Skeletal muscle tissue (tissue), 4 donors: Measurements from ENCODE around the gene ACAD9. TPM values are rescaled to one million over a fixed set of nuclear protein-coding genes. Genes with fewer than 3 reads are reported as not detected.
"Not testable (repeated sequence)": the region's sequence is repeated elsewhere in the genome, so short reads cannot be mapped to it uniquely, and the experiment has no call there.

Experiments
- H3K27ac ChIP-seq: one replicate; pipeline ENCODE4 v1.7.0; 2013; ENCODE audit warnings: mild to moderate bottlenecking, low read depth, low read length, inconsistent platforms
- H3K27me3 ChIP-seq, 3 donors: one replicate each; pipeline ENCODE4 v1.7.0; 2013; ENCODE audit warnings: low read length in 3 of 3; ENCODE audit not compliant: control insufficient read depth in 3 of 3, insufficient read depth in 3 of 3
- H3K36me3 ChIP-seq, 3 donors: one replicate each; pipeline ENCODE4 v1.7.0; 2013; ENCODE audit warnings: low read length in 3 of 3; ENCODE audit not compliant: control insufficient read depth in 3 of 3, insufficient read depth in 3 of 3
- H3K4me1 ChIP-seq, 3 donors: one replicate each; pipeline ENCODE4 v1.7.0; 2013; ENCODE audit warnings: low read length in 3 of 3, mild to moderate bottlenecking in 3 of 3; ENCODE audit not compliant: control insufficient read depth in 3 of 3, insufficient read depth in 3 of 3
- H3K4me3 ChIP-seq, 3 donors: one replicate each; pipeline ENCODE4 v1.7.0; 2013; ENCODE audit warnings: low read length in 3 of 3
- H3K9ac ChIP-seq, 3 donors: one replicate each; pipeline ENCODE4 v1.7.0; 2013; ENCODE audit warnings: low read length in 3 of 3, mild to moderate bottlenecking in 3 of 3, moderate library complexity in 2 of 3, low read depth in 1 of 3
- H3K9me3 ChIP-seq, 3 donors: one replicate each; pipeline ENCODE4 v1.7.0; 2013; ENCODE audit warnings: low read length in 3 of 3; ENCODE audit not compliant: control insufficient read depth in 3 of 3
- total RNA-seq: library from RNA; depleted of rRNA; stranded (reverse); fragments of >200 nt; gene quantifications from one replicate; pipeline ENCODE4 v1.2.3, GENCODE V29; 2014
- donor health status: Osteomylitis.

Gene ACAD9
- total RNA-seq, 1 donor from 2014 or later: 32.9 TPM

DNA sequence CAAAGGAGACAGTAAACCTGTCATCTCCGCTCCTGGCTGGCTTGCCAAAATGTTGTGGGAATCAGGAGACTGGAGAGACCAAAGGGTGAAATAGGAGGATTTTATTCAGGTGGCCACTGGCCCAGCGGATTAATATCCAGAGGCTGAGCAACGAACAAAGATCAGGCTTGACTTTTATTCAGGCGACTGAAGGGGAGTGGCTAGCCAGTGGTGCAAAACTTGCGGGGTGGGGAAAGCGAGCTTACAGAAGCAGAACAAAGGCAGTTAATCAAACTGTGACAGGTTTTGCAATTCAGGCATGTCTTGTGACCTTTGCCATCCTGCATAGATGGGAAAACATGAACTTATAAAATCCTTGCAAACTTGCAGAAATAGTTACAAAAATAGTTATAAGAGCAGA is 19.8 kb upstream of the ACAD9 start:
- no peak overlapping the region for H3K9ac ChIP-seq

DNA sequence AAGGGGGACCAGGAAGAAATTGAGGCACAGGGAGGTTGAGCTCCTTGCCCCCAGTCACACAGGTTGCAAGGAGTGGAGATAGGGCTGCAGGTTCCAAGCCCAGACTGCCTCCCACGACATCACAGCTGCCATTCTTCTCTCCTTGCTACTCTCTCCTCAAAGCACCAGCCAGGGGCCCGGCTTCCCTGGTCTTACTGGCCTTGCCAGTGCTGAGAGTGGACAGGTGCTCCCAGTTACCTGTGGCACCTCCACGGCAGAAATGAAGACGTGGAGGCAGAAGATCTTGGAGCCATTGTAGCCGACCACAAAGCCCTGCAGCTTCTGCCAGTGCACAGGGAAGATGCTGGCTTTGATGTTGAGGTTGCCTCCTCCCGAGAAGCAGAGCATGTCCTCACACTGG is 17.9 kb upstream of the ACAD9 start:
- Histone ChIP-seq H3K4me3 (no peak overlapping the region), H3K36me3 (no peaks in the 10 kb centered on the region), H3K4me1 (peaks cover 5 to 8% (median 6%) of the 10 kb centered on the region in 3 donors), H3K27ac (no peak overlapping the region), H3K27me3 (no peaks in the 10 kb centered on the region), H3K9ac (no peak overlapping the region), H3K9me3 (peaks cover 0 to 10% (median 0%) of the 10 kb centered on the region in 3 donors)

More for the DNA sequence above, 19.8 kb upstream of the ACAD9 start:
- H3K27ac ChIP-seq: no peak overlapping the region
- H3K9me3 ChIP-seq: peaks cover 0 to 10% (median 0%) of the 10 kb centered on the region in 3 donors
- no peak overlapping the region for H3K4me3 ChIP-seq
- H3K36me3 ChIP-seq: no peaks in the 10 kb centered on the region
- peaks cover 1 to 3% (median 2%) of the 10 kb centered on the region in 3 donors for H3K4me1 ChIP-seq
- H3K27me3 ChIP-seq: no peaks in the 10 kb centered on the region

DNA sequence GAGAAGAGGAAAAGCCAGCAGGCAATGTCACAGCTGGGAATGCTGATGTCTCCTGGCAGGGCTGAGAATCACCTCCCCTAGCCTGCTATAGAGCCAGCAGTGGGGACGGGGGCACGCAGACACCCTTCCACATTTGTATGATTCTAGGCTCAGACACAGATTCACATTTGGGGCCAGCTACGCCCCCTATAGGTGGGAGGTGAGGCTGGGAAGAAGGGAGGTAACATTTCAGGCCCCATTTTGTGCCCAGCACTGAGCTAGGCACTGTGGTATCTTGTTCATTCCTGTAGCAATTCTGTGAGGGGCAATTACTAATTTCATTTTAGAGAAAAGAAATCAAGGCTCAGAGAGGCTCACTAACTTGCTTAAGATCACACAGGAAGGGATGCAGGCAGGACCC is 15.9 kb upstream of the ACAD9 start:
- H3K36me3 ChIP-seq: no peaks in the 10 kb centered on the region
- H3K4me1 ChIP-seq: peaks cover 5 to 8% (median 6%) of the 10 kb centered on the region in 3 donors
- H3K4me3 ChIP-seq: no peak overlapping the region
- no peaks in the 10 kb centered on the region for H3K27me3 ChIP-seq
- H3K27ac ChIP-seq: no peak overlapping the region
- no peak overlapping the region for H3K9ac ChIP-seq
- peaks cover 0 to 10% (median 0%) of the 10 kb centered on the region in 3 donors for H3K9me3 ChIP-seq

DNA sequence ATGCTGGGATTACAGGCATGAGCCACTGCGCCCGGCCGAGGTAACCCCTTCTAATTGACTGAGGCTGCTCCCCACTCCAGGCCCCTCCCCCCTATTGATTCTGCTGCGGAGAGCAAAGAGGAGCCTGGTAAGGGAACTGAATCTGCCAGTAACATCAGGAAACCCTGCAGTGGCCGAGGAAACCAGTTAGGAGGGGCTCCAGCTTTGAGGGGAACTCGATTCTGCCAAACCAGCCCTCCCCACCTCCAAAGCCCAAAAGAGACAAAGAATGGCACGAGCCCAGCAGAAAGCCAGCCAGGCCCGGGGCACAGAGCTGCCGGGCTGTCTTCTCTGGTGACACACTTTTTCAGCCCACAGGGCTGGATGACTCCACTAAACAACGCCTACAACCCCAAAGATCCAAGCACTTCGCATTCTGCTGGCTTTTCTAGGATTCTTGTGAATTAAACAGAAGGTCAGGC is 15.0 kb upstream of the ACAD9 start:
- peaks cover 0 to 4% (median 0%) of the 10 kb centered on the region in 3 donors for H3K9me3 ChIP-seq
- no peak overlapping the region for H3K4me3 ChIP-seq
- H3K36me3 ChIP-seq: no peaks in the 10 kb centered on the region
- no peak overlapping the region for H3K27ac ChIP-seq
- H3K4me1 ChIP-seq: peaks cover 5 to 8% (median 6%) of the 10 kb centered on the region in 3 donors
- H3K27me3 ChIP-seq: no peaks in the 10 kb centered on the region
- no peak overlapping the region for H3K9ac ChIP-seq

DNA sequence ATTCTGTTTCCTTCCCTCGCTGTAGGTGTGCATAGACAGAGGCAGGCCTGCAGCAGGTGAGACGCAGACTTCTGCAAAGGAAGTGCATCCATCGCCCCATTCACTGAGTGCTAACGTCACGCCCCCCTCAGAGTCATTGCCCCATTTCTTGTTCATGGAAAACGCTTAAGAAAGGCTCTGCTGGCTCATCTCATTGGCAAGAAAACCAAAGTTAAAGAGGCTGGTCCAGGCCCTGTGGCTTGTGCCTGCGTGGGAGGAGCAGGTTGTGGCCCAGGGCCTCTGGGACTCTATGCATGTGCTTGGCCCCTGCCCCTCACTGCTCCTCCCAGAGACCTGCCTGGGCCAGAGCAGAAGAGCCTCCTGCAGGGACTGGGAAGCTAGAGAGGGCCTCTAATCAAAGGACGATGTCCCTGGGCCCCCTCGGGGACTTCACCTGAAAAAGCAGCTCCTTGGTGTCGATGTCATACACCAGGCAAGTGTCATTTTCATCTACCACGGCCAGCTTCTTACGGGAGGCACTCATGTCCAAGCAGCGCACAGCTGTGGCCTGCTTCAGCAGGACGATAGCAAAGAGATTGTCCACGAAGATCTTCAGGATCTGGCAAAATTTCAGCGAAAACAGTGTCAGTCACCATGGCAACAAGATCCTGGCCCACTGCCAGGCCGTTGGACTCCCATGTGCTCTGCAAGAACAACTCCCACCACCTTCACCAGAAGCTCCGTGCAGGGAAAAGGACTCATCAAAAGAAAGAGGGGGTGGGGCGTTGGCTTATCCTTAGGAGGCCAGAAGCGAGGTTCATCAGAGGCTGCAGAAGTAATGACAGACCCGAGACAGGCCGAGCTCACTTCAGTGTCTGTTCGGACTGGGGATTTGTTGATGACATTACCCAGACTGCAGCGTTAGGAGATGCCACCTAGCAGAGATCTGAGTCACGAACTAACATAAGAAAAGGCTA is 14.3 kb upstream of the ACAD9 start:
- not testable (repeated sequence) for H3K27me3 ChIP-seq, H3K9ac ChIP-seq, H3K36me3 ChIP-seq, H3K4me3 ChIP-seq, H3K9me3 ChIP-seq, H3K4me1 ChIP-seq, H3K27ac ChIP-seq

DNA sequence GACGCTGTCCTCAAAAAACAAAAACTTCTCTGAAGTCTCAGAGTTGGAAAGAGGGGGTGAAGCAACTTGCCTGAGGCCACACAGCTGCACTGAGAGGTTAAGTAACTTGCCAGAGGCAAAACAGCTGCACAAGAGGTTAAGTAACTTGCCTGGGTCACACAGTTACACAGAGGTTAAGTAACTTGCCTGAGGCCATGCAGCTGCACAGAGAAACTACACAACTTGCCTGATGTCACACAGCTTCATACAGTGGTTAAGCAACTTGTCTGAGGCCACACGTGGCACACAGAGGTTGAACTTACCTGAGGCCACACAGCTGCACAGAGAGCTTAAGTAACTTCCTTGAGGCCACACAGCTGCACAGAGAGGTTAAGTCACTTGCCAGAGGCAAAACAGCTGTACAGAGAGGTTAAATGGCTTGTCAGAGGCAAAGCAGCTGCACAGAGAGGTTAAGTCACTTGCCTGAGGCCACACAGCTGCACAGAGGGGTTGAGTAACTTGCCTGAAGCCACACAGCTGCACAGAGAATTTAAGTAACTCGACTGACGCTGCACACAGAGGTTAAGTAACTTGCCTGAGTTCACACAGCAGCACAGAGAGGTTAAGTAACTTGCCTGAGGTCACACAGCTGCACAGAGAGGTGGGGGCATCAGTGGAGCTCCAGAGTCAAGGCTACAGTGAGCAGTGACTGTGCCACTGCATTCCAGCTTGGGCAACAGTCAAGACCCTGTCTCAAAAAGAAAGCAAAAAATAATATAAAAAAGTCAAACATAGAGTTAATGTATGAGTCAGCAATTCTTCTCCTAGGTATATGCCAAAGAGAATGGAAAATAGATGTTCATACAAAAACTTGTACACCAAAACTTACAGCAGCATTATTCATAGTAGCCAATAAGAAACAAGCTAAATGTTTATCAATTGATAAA is 12.0 kb upstream of the ACAD9 start:
- H3K4me1 ChIP-seq: peaks cover 5 to 8% (median 6%) of the 10 kb centered on the region in 3 donors
- H3K9ac ChIP-seq: no peak overlapping the region
- H3K27ac ChIP-seq: no peak overlapping the region
- H3K9me3 ChIP-seq: no peaks in the 10 kb centered on the region
- H3K36me3 ChIP-seq: no peaks in the 10 kb centered on the region
- no peak overlapping the region for H3K4me3 ChIP-seq
- no peaks in the 10 kb centered on the region for H3K27me3 ChIP-seq

DNA sequence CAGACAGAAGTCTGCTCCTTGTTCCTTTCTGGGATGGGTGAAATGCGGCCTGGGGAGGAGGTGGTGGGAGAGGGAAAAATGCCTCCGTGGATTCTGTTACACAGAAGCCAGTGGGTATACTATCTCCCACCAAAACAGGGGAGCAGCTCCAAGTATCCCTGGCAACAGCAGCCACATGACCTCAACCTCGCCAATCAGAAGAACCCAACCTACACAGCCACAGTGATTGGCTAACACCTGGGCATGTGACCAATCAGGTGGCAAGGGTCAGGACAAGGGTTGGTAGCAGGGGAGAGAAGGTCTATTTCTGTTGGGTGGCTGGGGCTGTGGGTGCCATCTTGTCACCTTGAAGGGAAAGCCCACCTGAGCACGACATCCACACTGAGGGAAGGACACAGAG is 9.1 kb upstream of the ACAD9 start:
- no peaks in the 10 kb centered on the region for H3K36me3 ChIP-seq
- peaks cover 0 to 13% (median 11%) of the 10 kb centered on the region in 3 donors for H3K4me1 ChIP-seq
- no peak overlapping the region for H3K4me3 ChIP-seq
- no peak overlapping the region for H3K27ac ChIP-seq
- H3K9me3 ChIP-seq: no peaks in the 10 kb centered on the region
- no peak overlapping the region for H3K9ac ChIP-seq
- no peaks in the 10 kb centered on the region for H3K27me3 ChIP-seq

DNA sequence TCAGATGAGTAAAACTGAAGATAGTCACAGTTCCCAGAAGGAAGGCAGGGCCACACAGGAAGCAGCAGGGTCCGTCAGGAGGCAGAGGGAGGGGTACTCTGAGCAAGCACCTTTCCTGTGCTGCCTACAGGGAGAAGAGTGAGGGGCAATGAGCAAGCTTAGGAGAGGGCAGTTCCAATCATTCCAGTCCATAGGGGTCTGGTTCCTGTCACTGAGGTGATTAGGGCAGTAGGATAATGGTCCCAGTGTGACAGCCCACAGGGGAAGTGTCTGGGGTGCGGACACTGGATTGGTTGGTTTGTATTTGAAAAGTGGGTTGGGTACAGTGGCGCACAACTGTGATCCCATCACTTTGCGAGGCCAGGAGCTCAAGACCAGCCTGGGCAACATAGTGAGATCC is 7.1 kb upstream of the ACAD9 start:
- Histone ChIP-seq H3K4me3 (no peak overlapping the region), H3K9ac (no peak overlapping the region), H3K27me3 (no peaks in the 10 kb centered on the region), H3K36me3 (no peaks in the 10 kb centered on the region), H3K27ac (no peak overlapping the region), H3K4me1 (peaks cover 0 to 17% (median 17%) of the 10 kb centered on the region in 3 donors), H3K9me3 (no peaks in the 10 kb centered on the region)

DNA sequence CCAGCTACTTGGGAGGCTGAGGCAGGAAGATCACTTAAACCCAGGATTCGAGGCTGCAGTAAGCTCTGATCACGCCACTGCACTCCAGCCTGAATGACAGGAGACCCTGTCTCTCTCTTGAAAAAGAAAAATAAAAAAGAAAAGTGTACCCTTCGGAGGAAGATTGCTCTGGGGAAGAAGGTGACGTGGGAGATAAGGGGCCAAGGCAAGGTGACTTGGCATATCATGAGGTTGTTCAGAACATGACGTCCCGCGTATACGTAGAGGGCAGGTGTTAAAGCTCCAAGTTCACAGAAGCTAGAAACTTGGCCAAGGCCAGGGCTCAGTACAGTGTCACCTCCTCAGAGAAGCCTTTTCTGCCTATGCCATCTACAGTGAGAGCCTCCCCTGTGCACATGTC is 6.7 kb upstream of the ACAD9 start:
- Histone ChIP-seq H3K4me1 (peaks cover under 1 to 20% (median 19%) of the 10 kb centered on the region in 3 donors), H3K27me3 (no peaks in the 10 kb centered on the region), H3K36me3 (no peaks in the 10 kb centered on the region), H3K9ac (no peak overlapping the region), H3K4me3 (no peak overlapping the region), H3K9me3 (no peaks in the 10 kb centered on the region), H3K27ac (no peak overlapping the region)
